22Rv1 (cell line): ENCODE data around the gene S1PR1.

Source experiments
- ZFX ChIP-seq: fragments of 450-650 bp; IDR thresholded peaks from 2 replicates; pipeline ENCODE4 v1.6.1; 2017; ENCODE audit warnings: antibody characterized with exemption, borderline replicate concordance
- TF ChIP-seq, protein P1 (sequence below): fragments of 450-650 bp; IDR thresholded peaks from 2 replicates; pipeline ENCODE4 v1.5.1; 2017; ENCODE audit warnings: mild to moderate bottlenecking

DNA sequence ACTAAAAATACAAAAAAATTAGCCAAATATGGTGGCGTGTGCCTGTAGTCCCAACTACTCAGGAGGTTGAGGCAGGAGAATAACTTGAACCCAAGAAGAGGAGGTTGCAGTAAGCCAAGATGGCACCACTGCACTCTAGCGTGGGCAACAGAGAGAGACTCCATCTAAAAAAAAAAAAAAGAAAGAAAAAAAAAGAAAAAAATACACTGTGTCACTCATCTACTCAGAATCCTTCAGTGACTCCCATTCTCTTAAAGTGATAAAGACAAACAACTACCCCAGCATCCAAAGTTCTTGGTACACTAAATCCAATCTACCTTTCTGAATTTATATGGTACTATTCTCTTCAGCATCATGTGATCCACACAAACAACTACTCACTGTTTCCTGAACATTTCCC is 40.2 kb upstream of the S1PR1 start:
- TF ChIP-seq, protein P1, sequence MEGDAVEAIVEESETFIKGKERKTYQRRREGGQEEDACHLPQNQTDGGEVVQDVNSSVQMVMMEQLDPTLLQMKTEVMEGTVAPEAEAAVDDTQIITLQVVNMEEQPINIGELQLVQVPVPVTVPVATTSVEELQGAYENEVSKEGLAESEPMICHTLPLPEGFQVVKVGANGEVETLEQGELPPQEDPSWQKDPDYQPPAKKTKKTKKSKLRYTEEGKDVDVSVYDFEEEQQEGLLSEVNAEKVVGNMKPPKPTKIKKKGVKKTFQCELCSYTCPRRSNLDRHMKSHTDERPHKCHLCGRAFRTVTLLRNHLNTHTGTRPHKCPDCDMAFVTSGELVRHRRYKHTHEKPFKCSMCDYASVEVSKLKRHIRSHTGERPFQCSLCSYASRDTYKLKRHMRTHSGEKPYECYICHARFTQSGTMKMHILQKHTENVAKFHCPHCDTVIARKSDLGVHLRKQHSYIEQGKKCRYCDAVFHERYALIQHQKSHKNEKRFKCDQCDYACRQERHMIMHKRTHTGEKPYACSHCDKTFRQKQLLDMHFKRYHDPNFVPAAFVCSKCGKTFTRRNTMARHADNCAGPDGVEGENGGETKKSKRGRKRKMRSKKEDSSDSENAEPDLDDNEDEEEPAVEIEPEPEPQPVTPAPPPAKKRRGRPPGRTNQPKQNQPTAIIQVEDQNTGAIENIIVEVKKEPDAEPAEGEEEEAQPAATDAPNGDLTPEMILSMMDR = no peak
- no peak for TF ChIP-seq ZFX
